Fibroblast of mammary gland (primary cell): ENCODE data around the gene TOP3B.

ENCODE experiments used
- DNase-seq: peaks from one replicate; pipeline ENCODE4 v3.0.0-alpha.2; 2010; ENCODE audit warnings: low read depth
- H3K4me3 ChIP-seq: 2 replicates; pipeline ENCODE4 v1.5.1; 2011; ENCODE audit warnings: low read depth, mild to moderate bottlenecking, low read length, moderate library complexity; ENCODE audit not compliant: control insufficient read depth
- CTCF ChIP-seq: conservative IDR thresholded peaks from 2 replicates; pipeline ENCODE4 v1.5.1; 2011; ENCODE audit warnings: low read depth, low read length, inconsistent platforms; ENCODE audit not compliant: control insufficient read depth, insufficient read depth

Gene TOP3B

GRCh38 chr22:21963286-21963685 lies 19.3 kb downstream of the TOP3B start:
- TF ChIP-seq CTCF, result no peak
- no peak overlapping the region for H3K4me3 ChIP-seq
- DNase-seq, result no peak

- no peak overlapping the region for H3K4me3 ChIP-seq
- no peak for TF ChIP-seq CTCF
- no peak for DNase-seq
These were observed 20.0 kb downstream of the TOP3B start for GRCh38 chr22:21962655-21962949.

- TF ChIP-seq CTCF, result no peak
- peak; percentile 75 for DNase-seq
- no peak overlapping the region for H3K4me3 ChIP-seq
These were observed 20.5 kb downstream of the TOP3B start for GRCh38 chr22:21961886-21962654.

GRCh38 chr22:21961127-21961867 lies 21.3 kb downstream of the TOP3B start:
- H3K4me3 ChIP-seq, result no peak overlapping the region
- no peak for TF ChIP-seq CTCF
- DNase-seq, result no peak

GRCh38 chr22:21960200-21961126 lies 22.1 kb downstream of the TOP3B start:
- no peak overlapping the region for H3K4me3 ChIP-seq
- DNase-seq, result no peak
- no peak for TF ChIP-seq CTCF

GRCh38 chr22:21959274-21960074 lies 23.1 kb downstream of the TOP3B start:
- DNase-seq, result no peak
- TF ChIP-seq CTCF, result no peak
- H3K4me3 ChIP-seq, result no peak overlapping the region
